A673 (cell line): ENCODE results near the gene SHROOM2. TPM values are rescaled to one million over a fixed set of nuclear protein-coding genes. Genes with fewer than 3 reads are reported as not detected.

Experiments used
- BruUV-seq: library from RNA; stranded (reverse); fragments of 400-500 nt; replicated peaks from 2 replicates; lab custom pipeline; 2021; lab: Mats Ljungman, UMichigan
- CTCF ChIA-PET: fragments of 300-600 bp; sonication (Branson Sonifier 250); formaldehyde crosslinking; loops from one replicate; lab custom pipeline; 2022; ENCODE audit warnings: antibody characterized with exemption; lab: Charles Lee
- POLR2A ChIA-PET: fragments of 300-600 bp; sonication (Branson Sonifier 250); formaldehyde crosslinking; loops from one replicate; lab custom pipeline; 2022; ENCODE audit warnings: antibody characterized with exemption; ENCODE audit not compliant: low non-redundant PET; lab: Charles Lee
- DNase-seq: peaks from one replicate; pipeline ENCODE4 v3.0.0-alpha.2; 2015; ENCODE audit warnings: low spot score
- H3K27ac ChIP-seq: fragments of 200-600 bp; sonication (generic); 2 replicates; pipeline ENCODE4 v1.5.1; 2016; ENCODE audit warnings: mixed run types, low read depth, mild to moderate bottlenecking, mixed read lengths, antibody characterized with exemption, low read length; ENCODE audit not compliant: poor library complexity, severe bottlenecking
- H3K27me3 ChIP-seq: fragments of 200-600 bp; sonication (generic); replicated peaks from 2 replicates; pipeline ENCODE4 v1.6.1; 2017; ENCODE audit warnings: mixed run types, low read depth, mild to moderate bottlenecking, mixed read lengths, antibody characterized with exemption, low read length; ENCODE audit not compliant: insufficient read depth, poor library complexity
- H3K36me3 ChIP-seq: fragments of 200-600 bp; sonication (generic); 2 replicates; pipeline ENCODE4 v1.6.1; 2016; ENCODE audit warnings: mixed run types, mild to moderate bottlenecking, mixed read lengths, antibody characterized with exemption, low read length; ENCODE audit not compliant: insufficient read depth, poor library complexity, severe bottlenecking
- H3K4me1 ChIP-seq: fragments of 200-600 bp; sonication (generic); 2 replicates; pipeline ENCODE4 v1.6.1; 2017; ENCODE audit warnings: mixed run types, mild to moderate bottlenecking, mixed read lengths, antibody characterized with exemption, low read length; ENCODE audit not compliant: insufficient read depth, poor library complexity, severe bottlenecking
- H3K4me3 ChIP-seq: fragments of 200-600 bp; sonication (generic); 2 replicates; pipeline ENCODE4 v1.5.1; 2016; ENCODE audit warnings: low read depth, mixed run types, mild to moderate bottlenecking, mixed read lengths, low read length; ENCODE audit not compliant: poor library complexity, severe bottlenecking
- H3K9me3 ChIP-seq: fragments of 200-600 bp; sonication (generic); 2 replicates; pipeline ENCODE4 v1.6.1; 2016; ENCODE audit warnings: mixed run types, low read depth, mild to moderate bottlenecking, mixed read lengths, antibody characterized with exemption, low read length; ENCODE audit not compliant: poor library complexity, severe bottlenecking
- EZH2 ChIP-seq: fragments of 200-600 bp; sonication (generic); IDR thresholded peaks from 2 replicates; pipeline ENCODE4 v1.6.1; 2017; ENCODE audit warnings: borderline replicate concordance, low read depth, mild to moderate bottlenecking, mixed read lengths, antibody characterized with exemption, low read length; ENCODE audit not compliant: poor library complexity, severe bottlenecking
- intact Hi-C: fragments of 100-400 bp; cut with micrococcal nuclease; formaldehyde crosslinking; loops from one replicate; pipeline ENCODE4 v1.10.0; 2022; ENCODE audit not compliant: unreplicated experiment
- total RNA-seq: library from RNA; stranded (reverse); gene quantifications from 2 replicates; pipeline ENCODE4 v1.2.3, GENCODE V29; 2021
- TF ChIP-seq, protein P1 (sequence below): fragments of 300-800, 200-600 bp; sonication (generic); conservative IDR thresholded peaks from 2 replicates; pipeline ENCODE4 v1.5.1; 2017; ENCODE audit warnings: low read depth, mild to moderate bottlenecking, antibody characterized with exemption, low read length, moderate library complexity, mixed read lengths

The SHROOM2 gene
- total RNA-seq, 1 experiment from 2014 or later = 3.7 TPM

DNA sequence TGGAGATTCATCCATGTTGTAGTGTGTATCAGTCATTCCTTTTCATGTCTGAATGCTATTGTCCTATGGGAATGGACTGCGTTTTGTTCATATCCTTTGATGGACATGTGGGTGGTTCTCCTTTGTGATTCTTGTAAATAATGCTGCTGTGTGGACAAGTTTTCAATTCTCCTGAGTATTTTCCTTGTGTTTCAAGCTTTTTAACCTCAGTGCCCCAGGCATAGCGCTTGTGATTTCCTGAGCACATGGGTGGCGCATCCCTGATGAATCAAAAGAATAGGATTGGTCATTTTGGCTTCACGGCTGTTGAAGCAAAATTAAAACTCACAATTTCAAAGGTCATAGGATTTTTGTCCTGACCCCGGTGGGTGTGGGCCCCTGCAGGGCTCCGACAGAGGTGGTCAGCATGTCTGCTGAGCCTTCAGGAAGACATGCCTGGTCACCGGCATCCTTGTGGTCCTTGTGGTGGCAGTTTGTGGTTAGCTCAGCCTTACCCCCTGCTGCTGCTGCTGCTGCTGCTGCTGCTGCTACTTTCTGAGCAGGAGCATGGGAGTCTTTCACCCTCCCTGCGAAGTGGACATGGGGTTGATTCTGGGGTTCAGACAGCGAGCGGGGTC is 30.0 kb downstream of the SHROOM2 start:
- ChIA-PET CTCF (no interaction called here), POLR2A (no interaction called here)
- intact Hi-C loops = no loop called here
- TF ChIP-seq, protein P1, sequence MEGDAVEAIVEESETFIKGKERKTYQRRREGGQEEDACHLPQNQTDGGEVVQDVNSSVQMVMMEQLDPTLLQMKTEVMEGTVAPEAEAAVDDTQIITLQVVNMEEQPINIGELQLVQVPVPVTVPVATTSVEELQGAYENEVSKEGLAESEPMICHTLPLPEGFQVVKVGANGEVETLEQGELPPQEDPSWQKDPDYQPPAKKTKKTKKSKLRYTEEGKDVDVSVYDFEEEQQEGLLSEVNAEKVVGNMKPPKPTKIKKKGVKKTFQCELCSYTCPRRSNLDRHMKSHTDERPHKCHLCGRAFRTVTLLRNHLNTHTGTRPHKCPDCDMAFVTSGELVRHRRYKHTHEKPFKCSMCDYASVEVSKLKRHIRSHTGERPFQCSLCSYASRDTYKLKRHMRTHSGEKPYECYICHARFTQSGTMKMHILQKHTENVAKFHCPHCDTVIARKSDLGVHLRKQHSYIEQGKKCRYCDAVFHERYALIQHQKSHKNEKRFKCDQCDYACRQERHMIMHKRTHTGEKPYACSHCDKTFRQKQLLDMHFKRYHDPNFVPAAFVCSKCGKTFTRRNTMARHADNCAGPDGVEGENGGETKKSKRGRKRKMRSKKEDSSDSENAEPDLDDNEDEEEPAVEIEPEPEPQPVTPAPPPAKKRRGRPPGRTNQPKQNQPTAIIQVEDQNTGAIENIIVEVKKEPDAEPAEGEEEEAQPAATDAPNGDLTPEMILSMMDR = no peak
- no peak for TF ChIP-seq EZH2
- Histone ChIP-seq H3K4me1 (no peaks in the 10 kb centered on the region), H3K27me3 (no peaks in the 10 kb centered on the region), H3K36me3 (no peaks in the 10 kb centered on the region), H3K4me3 (no peak overlapping the region), H3K9me3 (no peaks in the 10 kb centered on the region), H3K27ac (no peak overlapping the region)
- DNase-seq = no peak
- no TSS peak for BruUV-seq

DNA sequence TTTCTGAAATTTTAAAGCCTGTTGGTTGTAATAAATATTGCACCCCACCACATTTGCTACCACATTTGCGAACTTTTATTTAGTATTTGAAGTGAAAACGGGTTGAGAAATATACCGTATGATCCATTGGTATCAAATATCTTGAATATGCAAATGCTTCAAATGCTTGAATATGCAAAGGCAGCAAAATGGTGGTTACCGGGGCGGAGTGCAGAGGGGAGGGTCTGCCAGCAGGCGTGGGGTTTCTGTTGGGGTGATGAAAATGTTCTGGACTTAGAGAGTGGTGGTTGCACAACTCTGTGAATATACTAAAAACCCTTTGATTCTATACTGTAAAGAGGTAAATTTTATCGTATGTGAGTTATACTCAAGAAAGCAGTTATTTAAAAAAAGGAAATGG is 35.3 kb downstream of the SHROOM2 start:
- H3K9me3 ChIP-seq = no peaks in the 10 kb centered on the region
- no peaks in the 10 kb centered on the region for H3K4me1 ChIP-seq
- POLR2A ChIA-PET = no interaction called here
- no peak overlapping the region for H3K4me3 ChIP-seq
- CTCF ChIA-PET = no interaction called here
- H3K27me3 ChIP-seq = no peaks in the 10 kb centered on the region
- no peaks in the 10 kb centered on the region for H3K36me3 ChIP-seq
- DNase-seq = no peak
- intact Hi-C loops = no loop called here
- no peak overlapping the region for H3K27ac ChIP-seq
- TF ChIP-seq, protein P1 = no peak
- no peak for TF ChIP-seq EZH2
- no TSS peak for BruUV-seq

- no peak overlapping the region for H3K4me3 ChIP-seq
- DNase-seq = no peak
- ChIA-PET CTCF (no interaction called here), POLR2A (no interaction called here)
- no peaks in the 10 kb centered on the region for H3K36me3 ChIP-seq
- H3K27me3 ChIP-seq = no peaks in the 10 kb centered on the region
- H3K9me3 ChIP-seq = no peaks in the 10 kb centered on the region
- H3K27ac ChIP-seq = no peak overlapping the region
- BruUV-seq = no TSS peak
- no peaks in the 10 kb centered on the region for H3K4me1 ChIP-seq
- intact Hi-C loops = no loop called here
- TF ChIP-seq, protein P1 = no peak
- TF ChIP-seq EZH2 = no peak
These were observed 38.3 kb downstream of the SHROOM2 start for GRCh38 chrX:9824554-9824953.
